GM12865 (cell line): ENCODE results near the gene ANKFN1.

Experiments
- DNase-seq: peaks from one replicate; pipeline ENCODE4 v3.0.0; 2010; ENCODE audit warnings: low read depth
- H3K4me3 ChIP-seq: 2 replicates; pipeline ENCODE4 v1.5.1; 2011; ENCODE audit warnings: mild to moderate bottlenecking, low read depth, low read length, control low read depth
- TF ChIP-seq, protein P1 (sequence below): IDR thresholded peaks from 2 replicates; pipeline ENCODE4 v1.5.1; 2011; ENCODE audit warnings: low read length, control low read depth, low read depth, inconsistent platforms; ENCODE audit not compliant: insufficient read depth; ENCODE audit errors: missing control alignments

The ANKFN1 gene

DNA sequence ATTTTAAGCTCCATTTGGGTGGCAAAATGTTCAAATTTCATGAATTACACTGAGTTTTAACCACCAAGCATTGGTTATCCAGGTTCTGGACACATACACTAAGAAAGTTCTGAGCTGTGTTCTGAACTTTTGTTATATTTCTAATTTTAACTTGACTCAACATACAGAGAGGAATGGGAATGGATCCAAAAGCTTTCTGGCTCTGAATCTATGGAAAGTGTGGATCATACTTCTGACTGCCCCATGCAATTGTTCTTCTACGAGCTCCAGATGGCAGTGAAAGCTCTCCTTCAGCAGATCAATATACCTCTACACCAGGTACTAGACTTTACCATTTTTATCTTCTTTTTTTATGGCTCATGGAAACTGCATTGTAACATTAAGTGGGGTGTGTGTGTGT is 327.2 kb downstream of the ANKFN1 start:
- TF ChIP-seq, protein P1, sequence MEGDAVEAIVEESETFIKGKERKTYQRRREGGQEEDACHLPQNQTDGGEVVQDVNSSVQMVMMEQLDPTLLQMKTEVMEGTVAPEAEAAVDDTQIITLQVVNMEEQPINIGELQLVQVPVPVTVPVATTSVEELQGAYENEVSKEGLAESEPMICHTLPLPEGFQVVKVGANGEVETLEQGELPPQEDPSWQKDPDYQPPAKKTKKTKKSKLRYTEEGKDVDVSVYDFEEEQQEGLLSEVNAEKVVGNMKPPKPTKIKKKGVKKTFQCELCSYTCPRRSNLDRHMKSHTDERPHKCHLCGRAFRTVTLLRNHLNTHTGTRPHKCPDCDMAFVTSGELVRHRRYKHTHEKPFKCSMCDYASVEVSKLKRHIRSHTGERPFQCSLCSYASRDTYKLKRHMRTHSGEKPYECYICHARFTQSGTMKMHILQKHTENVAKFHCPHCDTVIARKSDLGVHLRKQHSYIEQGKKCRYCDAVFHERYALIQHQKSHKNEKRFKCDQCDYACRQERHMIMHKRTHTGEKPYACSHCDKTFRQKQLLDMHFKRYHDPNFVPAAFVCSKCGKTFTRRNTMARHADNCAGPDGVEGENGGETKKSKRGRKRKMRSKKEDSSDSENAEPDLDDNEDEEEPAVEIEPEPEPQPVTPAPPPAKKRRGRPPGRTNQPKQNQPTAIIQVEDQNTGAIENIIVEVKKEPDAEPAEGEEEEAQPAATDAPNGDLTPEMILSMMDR = no peak
- DNase-seq = no peak
- H3K4me3 ChIP-seq = no peak overlapping the region

- TF ChIP-seq, protein P1 = no peak
- H3K4me3 ChIP-seq = no peak overlapping the region
- no peak for DNase-seq
These were observed 328.4 kb downstream of the ANKFN1 start for GRCh38 chr17:56481659-56482058.

DNA sequence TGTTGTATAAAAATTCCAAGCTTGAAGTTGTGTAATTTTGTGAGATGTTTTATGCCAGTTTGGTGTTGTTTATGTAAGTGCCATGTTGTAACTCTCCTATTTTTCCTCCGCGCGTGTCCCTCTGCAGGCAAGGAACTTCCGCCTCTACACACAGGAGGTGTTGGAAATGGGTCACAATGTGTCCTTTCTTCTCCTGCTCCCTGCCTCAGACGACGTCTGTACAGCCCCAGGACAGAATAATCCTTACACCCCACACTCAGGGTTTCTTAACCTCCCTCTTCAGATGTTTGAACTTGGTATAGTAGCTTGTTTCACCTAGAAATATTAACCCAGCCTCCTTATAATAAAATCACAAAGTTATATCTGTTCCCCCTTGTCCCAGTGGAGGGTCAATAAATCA is 329.0 kb downstream of the ANKFN1 start:
- TF ChIP-seq, protein P1 = no peak
- DNase-seq = no peak
- no peak overlapping the region for H3K4me3 ChIP-seq

DNA sequence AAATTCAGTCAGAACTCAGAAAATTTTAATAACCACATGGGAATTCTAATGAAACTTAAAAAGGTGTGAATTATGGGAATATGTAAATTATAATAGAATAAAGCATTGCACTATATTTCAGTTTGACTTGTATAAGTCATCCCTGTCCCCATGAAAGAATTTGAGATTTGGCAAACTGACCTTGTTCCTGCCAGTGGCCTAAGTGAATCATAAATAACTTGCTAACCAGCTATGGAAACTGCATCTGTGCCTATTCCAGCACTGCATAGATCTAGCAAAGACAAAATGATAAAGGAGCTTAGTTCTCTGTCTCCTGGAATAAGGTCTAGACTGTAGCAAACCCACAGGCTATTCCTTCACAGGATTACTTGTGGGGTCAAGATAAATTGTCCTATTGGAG is 333.5 kb downstream of the ANKFN1 start:
- DNase-seq = no peak
- TF ChIP-seq, protein P1 = no peak
- no peak overlapping the region for H3K4me3 ChIP-seq

- no peak overlapping the region for H3K4me3 ChIP-seq
- no peak for DNase-seq
- TF ChIP-seq, protein P1 = no peak
These were observed 335.5 kb downstream of the ANKFN1 start for GRCh38 chr17:56488800-56489199.

- TF ChIP-seq, protein P1 = no peak
- DNase-seq = no peak
- no peak overlapping the region for H3K4me3 ChIP-seq
These were observed 336.7 kb downstream of the ANKFN1 start for GRCh38 chr17:56489980-56490379.

DNA sequence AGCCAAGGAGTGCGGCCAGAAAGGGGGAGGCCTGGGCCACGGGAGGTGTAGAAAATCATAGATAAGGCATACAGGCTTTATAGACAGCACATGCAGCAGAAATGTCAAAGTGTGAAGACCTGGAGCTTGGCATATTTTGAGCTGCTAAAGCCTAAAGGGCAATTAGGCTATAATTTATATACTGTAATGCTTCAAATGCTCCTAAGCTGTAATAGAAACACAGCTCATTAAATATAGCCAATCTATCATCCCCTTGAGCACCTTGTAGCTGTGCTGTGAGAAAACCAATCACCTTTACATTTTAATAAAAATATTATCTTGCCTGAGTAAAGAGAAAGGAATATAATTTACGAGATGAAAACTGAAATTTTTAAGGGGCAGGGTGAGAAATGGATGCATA is 342.3 kb downstream of the ANKFN1 start:
- no peak overlapping the region for H3K4me3 ChIP-seq
- DNase-seq = no peak
- TF ChIP-seq, protein P1 = no peak
